ENCODE measurements around the gene DLG1.

DNA sequence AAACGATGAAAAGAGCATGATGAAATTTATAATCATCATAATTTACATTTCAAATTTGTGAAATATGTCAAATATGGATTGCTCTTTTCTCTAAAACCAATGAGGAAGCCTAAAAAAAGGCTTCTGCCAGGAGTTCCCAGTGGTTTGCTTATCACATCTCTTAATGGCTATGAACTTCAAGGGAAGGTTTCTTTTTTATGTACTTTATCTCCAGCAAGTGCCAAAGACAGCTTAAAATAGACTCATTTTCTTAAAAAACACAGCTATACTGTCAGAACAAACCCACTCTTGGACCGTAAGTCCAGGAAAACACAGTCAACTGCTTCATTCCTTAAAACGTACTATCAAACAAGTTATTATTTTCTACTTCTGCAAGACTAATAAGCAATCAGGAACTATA, 80.2 kb downstream of the DLG1 start:
- TF ChIP-seq ZNF274 (IDR thresholded peaks at IDR 0.05; ENCODE audit: low read depth, low read length) (no peak), SUZ12 (IDR thresholded peaks at IDR 0.05; ENCODE audit: extremely low read depth, insufficient read depth, insufficient read length) (no peak)
